Memory B cell (primary cell): ENCODE measurements around the gene DBNL.

Experiments
- ATAC-seq: fragments of 150-1000 bp; cut with Tn5 transposase; 2 replicates; pipeline ENCODE4 v1.10.0; 2021; ENCODE audit warnings: low read depth, mild to moderate bottlenecking, moderate library complexity
- DNase-seq, 2 donors: peaks; one replicate each; pipeline ENCODE4 v3.0.0; 2022; ENCODE audit warnings: low spot score in 2 of 2
- H3K27ac Mint-ChIP-seq: one replicate; pipeline ENCODE4 v1.8.0; 2022; ENCODE audit warnings: mild to moderate bottlenecking, moderate library complexity, mixed read lengths
- H3K27me3 Mint-ChIP-seq: one replicate; pipeline ENCODE4 v1.8.0; 2022; ENCODE audit warnings: mixed read lengths
- H3K36me3 Mint-ChIP-seq: one replicate; pipeline ENCODE4 v1.8.0; 2022; ENCODE audit warnings: mild to moderate bottlenecking, mixed read lengths
- H3K4me1 Mint-ChIP-seq: one replicate; pipeline ENCODE4 v1.8.0; 2022; ENCODE audit warnings: mixed read lengths
- H3K4me3 Mint-ChIP-seq: one replicate; pipeline ENCODE4 v1.8.0; 2022; ENCODE audit warnings: mild to moderate bottlenecking, moderate library complexity, mixed read lengths
- H3K9me3 Mint-ChIP-seq: one replicate; pipeline ENCODE4 v1.8.0; 2022; ENCODE audit warnings: mixed read lengths

The DBNL gene

DNA sequence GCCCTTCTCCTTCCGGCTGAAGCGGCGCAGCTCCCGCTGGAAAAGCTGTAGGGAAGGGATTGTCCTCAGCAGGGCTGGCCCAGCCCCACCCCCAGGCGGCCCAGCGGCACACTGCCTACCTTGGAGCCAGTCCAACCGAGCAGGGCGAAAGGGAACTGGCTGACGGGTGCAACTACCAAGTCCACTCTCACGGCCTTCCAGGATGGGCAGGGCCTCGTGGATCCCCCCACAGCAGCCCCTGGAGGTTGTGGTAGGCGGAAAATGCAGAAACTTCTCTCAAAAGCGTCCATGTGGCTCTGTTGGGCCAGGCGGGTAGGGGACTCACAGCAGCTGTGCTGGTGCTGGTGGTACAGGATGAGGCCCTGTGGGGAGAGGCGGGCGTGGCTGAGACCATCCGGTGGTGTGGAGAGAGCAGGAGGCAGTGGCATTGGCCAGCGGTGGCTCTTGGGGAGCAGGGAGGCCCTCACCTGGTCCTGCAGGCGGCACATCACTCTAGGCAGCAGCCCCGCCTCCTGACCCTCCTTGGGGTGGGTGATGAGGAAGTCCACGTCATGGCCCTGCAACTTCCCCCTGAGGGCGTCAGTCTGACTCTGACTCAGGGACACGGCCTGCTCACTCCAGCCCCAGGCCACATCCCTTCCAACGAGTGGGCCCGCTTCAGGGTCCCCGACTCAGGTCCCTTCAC is 29.3 kb downstream of the DBNL start:
- Mint-ChIP-seq H3K9me3 (peaks cover 1% of the 10 kb centered on the region), H3K27me3 (no peaks in the 10 kb centered on the region), H3K36me3 (peaks cover 18% of the 10 kb centered on the region), H3K27ac (peak overlapping the region; percentile 96), H3K4me1 (peaks cover 38% of the 10 kb centered on the region), H3K4me3 (peak overlapping the region; percentile 47)
- DNase-seq = peak; percentile 72 to 80
- ATAC-seq = peak; percentile 97

DNA sequence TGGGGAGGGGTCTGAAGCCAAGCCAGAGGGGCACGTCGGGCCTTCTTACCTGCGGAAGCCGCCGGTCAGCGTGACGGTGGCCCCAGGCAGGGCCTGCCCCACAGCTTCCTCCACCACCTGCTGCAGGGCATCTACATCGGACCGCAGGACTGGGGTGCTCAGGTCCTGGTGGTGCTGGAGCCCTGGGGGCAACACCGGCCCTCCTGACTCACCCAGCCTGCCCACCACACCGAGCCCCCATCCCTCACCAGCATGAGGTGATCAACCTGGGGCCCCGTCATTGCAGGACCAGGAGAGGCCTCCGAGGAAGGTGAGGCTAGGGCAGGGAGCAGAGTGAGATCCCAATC is 29.8 kb downstream of the DBNL start:
- H3K4me3 Mint-ChIP-seq = peak overlapping the region; percentile 47
- H3K27me3 Mint-ChIP-seq = no peaks in the 10 kb centered on the region
- peaks cover 1% of the 10 kb centered on the region for H3K9me3 Mint-ChIP-seq
- peak overlapping the region; percentile 96 for H3K27ac Mint-ChIP-seq
- DNase-seq (no peak), ATAC-seq (peak; percentile 15)
- H3K4me1 Mint-ChIP-seq = peaks cover 35% of the 10 kb centered on the region
- peaks cover 18% of the 10 kb centered on the region for H3K36me3 Mint-ChIP-seq

DNA sequence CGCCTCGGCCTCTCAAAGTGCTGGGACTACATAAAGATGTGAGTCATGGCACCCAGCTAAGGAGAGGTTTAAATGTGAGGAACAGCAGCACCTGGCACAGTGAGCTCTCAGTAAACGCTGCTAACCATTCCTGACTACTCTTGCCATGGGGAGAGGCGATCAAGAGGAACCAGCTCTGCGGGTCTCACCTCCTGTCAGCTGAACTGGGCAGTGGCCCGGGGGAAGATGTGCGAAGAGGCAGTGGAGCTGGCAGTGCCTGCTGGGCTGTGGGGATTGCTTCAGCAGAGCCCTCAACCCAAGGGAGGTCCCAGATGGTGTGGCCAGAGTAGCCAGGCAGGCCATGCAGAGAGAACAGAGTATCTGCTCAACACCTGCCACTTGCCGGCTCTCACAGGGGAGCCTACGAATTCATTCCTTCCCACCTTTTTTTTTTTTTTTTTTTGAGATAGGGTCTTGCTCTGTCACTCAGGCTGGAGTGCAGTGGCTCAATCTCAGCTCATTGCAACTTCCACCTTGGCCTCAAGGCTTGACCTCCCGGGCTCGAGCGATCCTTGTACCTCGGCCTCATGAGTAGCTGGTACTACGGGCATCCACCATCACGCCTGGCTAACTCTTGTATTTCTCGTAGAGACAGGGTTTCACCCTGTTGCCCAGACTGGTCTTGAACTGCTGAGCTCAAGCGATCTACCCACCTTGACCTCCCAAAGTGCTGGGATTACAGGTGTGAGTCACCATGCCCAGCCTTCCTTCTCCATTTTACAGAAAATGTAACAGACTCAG is 31.0 kb downstream of the DBNL start:
- Mint-ChIP-seq H3K4me1 (peaks cover 29% of the 10 kb centered on the region), H3K27ac (peak overlapping the region; percentile 96), H3K4me3 (no peak overlapping the region), H3K27me3 (no peaks in the 10 kb centered on the region), H3K36me3 (peaks cover 20% of the 10 kb centered on the region), H3K9me3 (no peaks in the 10 kb centered on the region)
- DNase-seq (no peak), ATAC-seq (no peak)

GRCh38 chr7:44076101-44076895 is 31.8 kb downstream of the DBNL start:
- Mint-ChIP-seq H3K4me3 (no peak overlapping the region), H3K36me3 (peaks cover 21% of the 10 kb centered on the region), H3K9me3 (no peaks in the 10 kb centered on the region), H3K4me1 (peaks cover 30% of the 10 kb centered on the region), H3K27me3 (no peaks in the 10 kb centered on the region), H3K27ac (peak overlapping the region; percentile 96)
- ATAC-seq = no peak
- DNase-seq = no peak

DNA sequence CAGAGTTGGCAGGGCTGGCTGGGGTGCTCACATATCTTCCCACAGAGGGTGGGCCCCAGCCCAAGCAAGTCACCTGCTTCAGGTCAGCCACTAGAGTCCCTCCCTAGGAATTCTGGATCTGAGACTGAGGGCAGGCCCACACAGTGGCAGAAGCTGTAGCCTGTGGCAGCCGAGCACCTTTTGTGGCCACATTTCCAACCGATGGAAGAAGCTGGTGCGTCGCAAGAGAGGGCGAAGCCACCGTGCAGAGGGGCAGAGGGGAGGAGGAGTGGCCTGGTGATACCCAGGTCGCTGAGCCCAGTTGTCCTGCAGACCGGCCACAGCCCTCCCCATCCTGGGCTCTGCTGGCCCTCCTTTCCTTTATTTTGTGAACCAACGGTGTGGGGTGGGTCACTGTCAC is 32.6 kb downstream of the DBNL start:
- H3K27ac Mint-ChIP-seq = peak overlapping the region; percentile 69
- H3K27me3 Mint-ChIP-seq = no peaks in the 10 kb centered on the region
- peaks cover 26% of the 10 kb centered on the region for H3K4me1 Mint-ChIP-seq
- no peaks in the 10 kb centered on the region for H3K9me3 Mint-ChIP-seq
- DNase-seq = no peak
- H3K4me3 Mint-ChIP-seq = no peak overlapping the region
- peaks cover 21% of the 10 kb centered on the region for H3K36me3 Mint-ChIP-seq
- ATAC-seq = no peak

DNA sequence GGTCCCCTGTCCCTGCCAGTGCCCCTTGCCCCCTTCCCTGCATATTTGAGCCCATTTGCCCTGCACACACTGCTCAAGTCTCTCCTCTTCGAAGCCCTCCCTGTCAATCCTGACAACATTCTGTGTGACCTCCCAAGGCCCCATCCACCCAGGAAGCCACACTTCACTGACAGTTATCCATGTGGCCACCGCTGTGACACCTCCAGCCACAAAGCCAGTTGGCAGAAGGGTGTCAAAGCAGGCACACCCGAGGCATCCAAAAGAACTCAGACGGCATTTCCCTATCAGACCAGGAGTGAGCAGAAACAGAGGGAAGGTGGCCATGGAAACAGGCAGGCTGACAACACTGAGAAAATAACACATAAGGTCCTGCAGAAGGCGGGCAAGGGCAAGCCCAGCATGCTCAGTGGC is 33.2 kb downstream of the DBNL start:
- ATAC-seq (no peak), DNase-seq (no peak)
- Mint-ChIP-seq H3K4me1 (peaks cover 22% of the 10 kb centered on the region), H3K9me3 (no peaks in the 10 kb centered on the region), H3K36me3 (peaks cover 18% of the 10 kb centered on the region), H3K27ac (peak overlapping the region; percentile 69), H3K27me3 (no peaks in the 10 kb centered on the region), H3K4me3 (no peak overlapping the region)

GRCh38 chr7:44078521-44078920 is 34.0 kb downstream of the DBNL start:
- DNase-seq (no peak), ATAC-seq (no peak)
- peaks cover 18% of the 10 kb centered on the region for H3K36me3 Mint-ChIP-seq
- H3K27ac Mint-ChIP-seq = peak overlapping the region; percentile 69
- H3K27me3 Mint-ChIP-seq = no peaks in the 10 kb centered on the region
- no peaks in the 10 kb centered on the region for H3K9me3 Mint-ChIP-seq
- peaks cover 20% of the 10 kb centered on the region for H3K4me1 Mint-ChIP-seq
- H3K4me3 Mint-ChIP-seq = peak overlapping the region; percentile 37

- ATAC-seq = no peak
- Mint-ChIP-seq H3K9me3 (no peaks in the 10 kb centered on the region), H3K36me3 (peaks cover 18% of the 10 kb centered on the region), H3K27me3 (no peaks in the 10 kb centered on the region), H3K4me3 (peak overlapping the region; percentile 21), H3K27ac (no peak overlapping the region), H3K4me1 (peaks cover 18% of the 10 kb centered on the region)
- no peak for DNase-seq
Measured at GRCh38 chr7:44079331-44080021, 35.0 kb downstream of the DBNL start.

GRCh38 chr7:44080118-44080517 is 35.6 kb downstream of the DBNL start:
- Mint-ChIP-seq H3K4me1 (peaks cover 18% of the 10 kb centered on the region), H3K9me3 (no peaks in the 10 kb centered on the region), H3K36me3 (peaks cover 18% of the 10 kb centered on the region), H3K27ac (no peak overlapping the region), H3K4me3 (no peak overlapping the region), H3K27me3 (no peaks in the 10 kb centered on the region)
- DNase-seq (no peak), ATAC-seq (no peak)

GRCh38 chr7:44080686-44081265 is 36.3 kb downstream of the DBNL start:
- no peaks in the 10 kb centered on the region for H3K9me3 Mint-ChIP-seq
- no peaks in the 10 kb centered on the region for H3K27me3 Mint-ChIP-seq
- no peak for ATAC-seq
- peaks cover 18% of the 10 kb centered on the region for H3K4me1 Mint-ChIP-seq
- peaks cover 16% of the 10 kb centered on the region for H3K36me3 Mint-ChIP-seq
- no peak for DNase-seq
- peak overlapping the region; percentile 87 for H3K4me3 Mint-ChIP-seq
- peak overlapping the region; percentile 93 for H3K27ac Mint-ChIP-seq

DNA sequence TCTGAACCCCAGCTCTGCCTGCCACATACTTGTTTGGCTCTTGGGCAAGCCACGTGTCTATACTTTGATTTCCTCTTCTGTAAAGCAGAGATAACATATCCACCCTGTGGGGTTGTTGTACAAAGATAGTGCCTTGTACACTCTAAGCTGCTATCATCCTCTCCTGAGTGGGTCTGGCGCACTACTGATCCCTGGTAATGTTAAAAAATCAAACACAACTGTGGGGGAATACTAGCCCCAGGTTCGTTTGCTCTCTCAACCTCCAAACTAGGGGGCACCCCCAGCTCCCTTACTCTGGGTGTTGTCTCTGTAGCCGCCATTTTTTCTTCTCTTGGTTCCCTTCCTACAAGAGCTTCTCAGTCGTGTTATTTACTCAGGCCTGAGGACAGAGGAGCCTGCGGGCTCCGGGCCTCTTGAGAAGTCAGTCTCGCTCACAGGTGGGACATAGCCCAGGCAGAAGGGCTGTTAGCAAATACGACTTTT is 36.8 kb downstream of the DBNL start:
- H3K4me3 Mint-ChIP-seq = peak overlapping the region; percentile 87
- DNase-seq = peak in 1 of 2 donors; percentile 50

GRCh38 chr7:44082541-44083207 is 38.2 kb downstream of the DBNL start:
- ATAC-seq = peak; percentile 84
- Mint-ChIP-seq H3K27me3 (no peaks in the 10 kb centered on the region), H3K4me3 (peak overlapping the region; percentile 87), H3K27ac (peak overlapping the region; percentile 93), H3K4me1 (peaks cover 15% of the 10 kb centered on the region), H3K9me3 (no peaks in the 10 kb centered on the region), H3K36me3 (peaks cover 13% of the 10 kb centered on the region)
- DNase-seq = peak in 1 of 2 donors; percentile 85

More for the DNA sequence above, 36.8 kb downstream of the DBNL start:
- peak; percentile 16 for ATAC-seq
- Mint-ChIP-seq H3K27me3 (no peaks in the 10 kb centered on the region), H3K9me3 (no peaks in the 10 kb centered on the region), H3K27ac (peak overlapping the region; percentile 93), H3K4me1 (peaks cover 18% of the 10 kb centered on the region), H3K36me3 (peaks cover 16% of the 10 kb centered on the region)

DNA sequence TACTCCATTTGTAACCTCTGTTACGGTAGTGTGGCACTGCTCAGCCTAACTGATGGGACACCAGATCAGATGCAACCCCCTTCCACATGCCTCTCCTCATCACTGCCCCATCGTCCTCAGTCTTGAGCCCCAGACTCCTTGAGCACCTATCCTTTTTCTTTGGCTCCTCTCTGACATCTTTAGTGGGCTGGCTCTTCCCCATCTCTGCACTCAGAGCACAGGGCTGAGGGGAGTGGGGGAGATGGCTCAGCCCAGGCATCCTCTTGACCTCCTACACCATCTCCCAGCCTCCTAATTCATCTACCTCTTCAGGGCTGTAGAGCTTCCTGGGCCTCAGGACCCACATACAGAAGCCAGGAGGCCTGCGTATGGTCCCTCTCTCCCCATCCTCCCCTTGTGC is 39.3 kb downstream of the DBNL start:
- Mint-ChIP-seq H3K36me3 (peaks cover 5% of the 10 kb centered on the region), H3K4me3 (peak overlapping the region; percentile 48), H3K27me3 (no peaks in the 10 kb centered on the region), H3K9me3 (no peaks in the 10 kb centered on the region), H3K27ac (no peak overlapping the region), H3K4me1 (peaks cover 7% of the 10 kb centered on the region)
- DNase-seq (no peak), ATAC-seq (no peak)
